NCI-H524 treated with DMSO at 0.1 percent for 48 hours (cell line): ENCODE measurements around the gene PPP4R2.
"Not testable (repeated sequence)": the region's sequence is repeated elsewhere in the genome, so short reads cannot be mapped to it uniquely, and the experiment has no call there.

ENCODE experiments used
- DNase-seq: peaks from one replicate; lab custom pipeline; 2025; lab: John Stamatoyannopoulos, UW

PPP4R2 gene

DNA sequence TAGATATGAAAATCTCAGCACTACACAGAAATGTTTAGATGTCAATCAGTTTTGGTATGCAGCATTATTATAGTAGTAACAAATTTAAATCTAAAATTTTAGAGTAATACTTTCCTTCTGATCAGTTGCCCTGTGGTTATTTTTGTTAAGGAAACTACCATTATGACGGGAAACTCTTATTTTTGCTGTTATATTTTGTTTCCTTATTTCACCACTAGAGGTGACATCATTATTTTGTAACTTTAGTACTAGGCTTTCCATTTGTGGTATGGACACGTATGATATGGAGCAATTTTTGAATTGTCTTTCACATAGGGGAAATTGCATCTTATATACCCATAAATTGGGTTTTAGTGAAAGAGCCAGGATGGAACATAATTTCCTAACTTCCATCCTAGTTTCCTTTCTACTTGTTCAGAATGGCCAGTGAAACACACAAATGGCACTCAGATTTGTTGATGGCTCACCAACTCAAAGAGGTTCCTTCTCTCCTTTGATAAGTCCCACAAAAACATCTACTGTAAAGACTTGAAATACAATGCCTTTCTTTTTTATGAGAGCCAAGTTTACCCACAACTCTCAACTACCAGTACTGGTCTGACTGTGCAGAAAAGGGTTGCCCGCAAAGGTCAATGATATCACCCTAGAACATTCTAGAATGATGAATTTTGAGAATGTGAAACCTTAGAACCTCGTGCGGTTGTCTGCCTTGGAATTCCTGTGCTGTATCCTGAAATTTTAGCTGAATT is 19.4 kb upstream of the PPP4R2 start:
- DNase-seq, result no peak

DNA sequence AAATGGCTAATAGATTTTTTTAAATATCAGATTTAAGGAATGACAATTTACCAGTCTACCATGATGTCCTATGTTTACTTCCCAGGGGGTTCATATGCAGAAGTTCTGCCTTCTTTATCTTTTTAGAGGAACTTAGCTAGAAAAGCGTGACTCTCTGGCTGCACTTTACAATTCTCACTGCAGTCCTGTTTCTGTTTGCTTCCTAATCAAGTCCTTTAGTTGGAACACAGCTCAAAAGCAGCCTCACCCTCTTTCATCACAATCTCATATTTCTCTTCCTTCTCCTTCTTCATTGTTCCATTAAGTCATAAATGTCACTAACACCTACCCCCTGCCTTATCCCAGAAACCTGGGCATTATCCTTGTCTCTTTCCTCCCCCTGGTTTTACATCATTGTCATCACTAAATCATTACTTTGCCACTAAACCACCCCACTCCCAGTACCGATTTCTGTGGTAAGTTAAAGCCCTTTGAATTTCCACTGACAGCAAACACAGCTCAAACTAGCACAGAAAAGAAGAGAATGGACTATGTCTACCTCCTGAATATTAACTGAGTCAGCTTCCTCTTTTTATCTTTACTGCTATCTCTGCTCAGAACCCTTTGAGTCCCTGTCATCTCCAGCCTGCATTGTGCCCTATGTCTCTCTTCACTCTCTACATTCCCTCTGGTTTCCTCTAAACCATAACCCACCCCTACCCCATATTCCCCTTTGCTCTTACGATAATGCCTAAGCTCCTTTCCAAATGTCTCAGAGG is 13.8 kb upstream of the PPP4R2 start:
- no peak for DNase-seq

DNA sequence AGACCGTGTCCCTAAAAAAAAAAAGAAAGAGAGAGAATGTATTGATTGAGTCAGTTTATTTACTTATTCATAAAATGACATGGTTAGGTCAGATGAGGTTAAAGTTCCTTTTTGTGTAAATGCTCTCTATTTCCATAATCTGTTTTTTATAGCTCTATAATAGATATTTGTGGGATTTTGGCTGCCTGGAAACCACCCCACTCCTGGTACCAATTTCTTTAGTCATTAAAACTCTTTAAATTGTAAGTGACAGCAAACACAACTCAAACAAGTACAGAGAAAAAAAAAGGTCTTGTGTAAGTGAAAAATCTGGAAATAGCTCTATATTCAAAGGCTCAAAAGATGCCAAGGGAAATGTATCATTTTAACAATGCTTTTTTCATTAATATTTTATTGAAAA is 11.0 kb upstream of the PPP4R2 start:
- DNase-seq, result no peak

DNA sequence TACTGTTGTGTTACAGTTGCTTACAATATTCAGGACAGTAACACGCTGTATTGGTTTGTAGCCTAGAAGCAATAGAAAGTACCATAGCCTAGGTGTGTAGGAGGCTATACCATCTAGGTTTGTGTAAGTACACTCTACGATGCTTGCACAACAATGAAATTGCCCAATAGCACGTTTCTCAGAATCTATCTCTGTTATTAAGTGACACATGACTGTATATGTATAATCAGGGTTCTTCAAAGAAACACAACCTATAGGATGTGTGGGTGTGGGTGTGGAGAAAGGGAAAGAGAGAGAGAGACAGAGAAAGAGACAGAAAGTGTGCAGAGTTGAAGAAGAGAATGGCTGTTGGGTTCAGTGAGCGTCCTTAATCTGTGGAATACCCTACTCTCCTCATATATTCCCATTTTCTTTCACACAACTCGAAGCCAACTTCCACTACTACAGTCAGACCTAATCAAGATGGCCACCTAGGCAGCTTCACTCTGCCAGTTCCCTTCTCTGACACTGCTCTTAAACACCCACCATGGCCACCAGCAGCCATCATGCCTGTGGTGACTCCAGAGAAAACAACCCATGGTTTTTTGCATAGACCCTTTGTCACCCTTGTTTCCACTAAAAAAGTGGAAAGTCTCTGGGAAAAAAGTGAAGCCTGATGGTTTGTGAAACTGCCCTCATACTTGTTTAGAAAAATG is 5.8 kb upstream of the PPP4R2 start:
- no peak for DNase-seq

DNA sequence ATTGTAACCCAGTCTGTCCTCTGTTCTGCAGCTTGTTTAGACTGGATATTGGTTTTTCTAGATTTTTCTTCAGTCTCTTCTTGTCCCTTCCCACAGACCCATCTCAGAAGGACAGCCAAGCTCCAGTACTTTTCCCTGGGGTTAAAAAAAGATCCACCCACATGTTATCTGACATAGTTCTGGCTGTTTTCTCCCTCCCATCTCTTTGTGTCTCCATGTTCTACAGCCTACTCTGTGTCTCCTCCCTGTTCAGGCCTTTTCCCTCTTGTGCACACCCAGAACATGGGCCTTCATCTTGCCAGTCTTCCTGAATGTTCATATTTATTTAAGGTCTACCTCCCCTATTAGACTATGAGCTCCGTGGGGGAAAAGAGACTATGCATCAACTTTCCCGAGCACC is 5.1 kb upstream of the PPP4R2 start:
- no peak for DNase-seq

DNA sequence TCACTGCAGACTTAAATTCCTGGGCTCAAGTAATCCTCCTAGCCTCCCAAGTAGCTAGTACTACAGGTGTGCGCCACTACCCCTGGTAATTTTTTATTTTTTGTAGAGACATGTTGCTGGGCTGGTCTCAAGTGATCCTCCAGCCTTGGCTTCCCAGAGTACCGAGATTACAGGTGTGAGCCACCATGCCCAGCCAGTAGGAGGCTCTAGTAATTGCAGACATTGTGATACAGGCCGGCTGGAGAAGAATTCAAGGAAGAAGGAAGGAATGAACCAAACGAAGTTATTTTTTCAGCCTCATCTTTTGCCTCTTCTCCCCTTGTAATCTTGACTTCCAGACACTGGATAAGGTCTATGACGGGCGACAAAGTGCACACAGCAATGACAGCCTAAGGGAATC is 3.2 kb upstream of the PPP4R2 start:
- DNase-seq, result no peak

DNA sequence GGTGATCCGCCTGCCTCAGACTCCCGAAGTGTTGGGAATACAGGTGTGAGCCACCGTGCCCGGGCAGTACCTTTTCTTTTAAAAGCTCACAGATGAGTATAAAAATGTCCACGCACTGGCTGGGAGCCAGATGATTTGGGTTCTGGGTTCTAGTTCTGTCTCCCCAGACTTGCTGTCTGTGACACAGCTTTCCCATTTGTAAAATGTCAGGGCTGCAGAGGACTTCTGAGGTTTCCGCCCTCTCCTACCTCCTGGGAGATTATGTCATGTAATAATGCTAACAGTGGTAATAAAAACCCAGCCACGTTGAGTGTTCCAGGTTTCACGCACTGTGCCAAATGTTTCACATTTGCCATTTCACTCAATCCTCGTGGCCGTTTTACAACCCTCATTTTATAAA is 1.3 kb upstream of the PPP4R2 start:
- no peak for DNase-seq

DNA sequence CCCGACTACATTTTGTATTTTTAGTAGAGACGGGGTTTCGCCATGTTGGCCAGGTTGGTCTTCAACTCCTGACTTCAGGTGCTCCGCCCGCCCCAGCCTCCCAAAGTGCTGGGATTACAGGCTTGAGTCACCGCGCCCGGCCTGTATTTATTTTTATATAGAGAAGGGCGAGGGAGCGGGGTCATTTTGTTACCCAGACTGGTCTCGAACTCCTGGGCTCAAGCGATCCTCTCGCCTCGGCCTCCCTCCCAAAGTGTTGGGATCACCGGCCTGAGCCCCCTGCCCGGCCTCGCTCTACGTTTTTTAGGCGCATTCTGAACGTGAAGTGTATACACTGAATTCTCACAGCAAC is 514 bp upstream of the PPP4R2 start:
- no peak for DNase-seq

DNA sequence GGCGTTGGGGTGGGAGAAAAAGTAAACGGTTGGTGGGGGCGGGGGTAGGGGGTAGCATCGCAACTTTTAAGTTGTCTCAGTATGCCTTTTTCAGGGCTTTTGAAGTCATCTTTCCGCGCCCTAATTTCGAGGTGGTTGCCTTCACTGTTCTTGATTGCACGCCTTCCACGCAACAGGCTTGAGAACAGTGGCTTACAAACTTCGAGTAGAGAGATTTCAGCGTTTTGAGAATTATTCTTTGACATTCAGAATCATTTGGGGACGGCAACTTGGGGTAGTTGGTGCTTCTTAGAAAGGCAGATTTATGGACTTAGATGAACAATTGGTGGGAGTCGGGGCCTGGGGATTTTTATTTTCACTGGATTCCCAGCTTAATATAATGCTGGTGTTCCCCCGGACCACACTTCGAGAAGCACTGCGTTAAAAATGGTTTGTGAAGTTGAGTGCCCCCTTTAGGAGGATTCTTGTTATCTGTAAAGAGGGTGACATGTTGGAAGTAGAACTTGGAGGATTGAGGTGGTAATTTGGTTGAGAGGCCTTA is 880 bp downstream of the PPP4R2 start:
- DNase-seq, result no peak

DNA sequence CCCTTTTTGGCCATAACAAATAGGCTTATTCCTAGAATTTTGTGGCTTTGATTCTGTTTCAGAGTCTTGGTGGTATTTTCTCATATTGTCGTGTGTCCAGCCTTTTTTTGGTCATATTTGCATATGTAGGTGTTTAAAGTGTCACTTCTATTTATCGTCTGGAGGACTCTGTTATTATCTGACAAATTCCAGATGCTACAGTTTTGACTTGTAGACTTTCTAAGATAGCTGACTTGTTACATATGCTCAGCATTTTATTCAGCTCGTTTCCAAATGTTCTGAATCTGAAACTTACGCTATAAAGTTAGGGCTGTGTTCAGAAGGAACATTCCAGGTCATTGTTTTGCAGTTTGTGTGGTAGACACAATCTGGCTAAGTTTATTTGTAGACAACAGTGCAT is 1.9 kb downstream of the PPP4R2 start:
- no peak for DNase-seq

DNA sequence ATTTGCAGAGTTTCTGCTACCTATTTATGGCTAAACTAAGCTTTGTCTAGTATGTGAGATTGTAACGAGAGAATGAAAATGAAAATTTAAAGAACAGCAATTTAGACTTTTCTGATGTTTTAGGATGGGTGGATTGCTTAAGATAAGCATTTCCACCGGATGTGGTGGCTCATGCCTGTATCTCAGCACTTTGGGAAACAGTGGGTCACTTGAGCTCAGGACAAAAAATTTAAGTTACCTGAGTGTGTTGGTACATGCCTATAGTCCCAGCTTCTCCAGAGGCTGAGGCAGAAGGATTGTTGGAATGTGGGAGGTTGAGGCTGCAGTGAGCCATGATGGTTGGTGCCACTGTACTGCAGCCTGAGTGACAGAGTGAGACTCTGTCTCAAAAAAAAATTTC is 3.3 kb downstream of the PPP4R2 start:
- no peak for DNase-seq

DNA sequence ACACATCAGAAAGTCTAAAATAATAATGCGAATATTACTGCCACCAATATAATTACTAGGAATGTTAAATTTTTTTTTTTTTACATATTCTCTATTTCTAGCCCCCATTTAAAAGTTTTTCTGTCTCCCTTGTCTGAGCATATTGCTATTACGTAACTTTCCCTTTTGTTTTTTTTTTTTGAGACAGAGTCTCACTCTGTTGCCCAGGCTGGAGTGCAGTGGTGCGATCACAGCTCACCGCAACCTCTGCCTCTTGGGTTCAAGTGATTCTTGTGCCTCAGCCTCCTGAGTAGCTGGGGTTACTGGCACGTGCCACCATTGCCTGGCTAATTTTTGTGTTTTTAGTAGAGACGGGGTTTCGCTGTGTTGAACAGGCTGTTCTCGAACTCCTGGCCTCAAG is 6.4 kb downstream of the PPP4R2 start:
- not testable (repeated sequence) for DNase-seq

DNA sequence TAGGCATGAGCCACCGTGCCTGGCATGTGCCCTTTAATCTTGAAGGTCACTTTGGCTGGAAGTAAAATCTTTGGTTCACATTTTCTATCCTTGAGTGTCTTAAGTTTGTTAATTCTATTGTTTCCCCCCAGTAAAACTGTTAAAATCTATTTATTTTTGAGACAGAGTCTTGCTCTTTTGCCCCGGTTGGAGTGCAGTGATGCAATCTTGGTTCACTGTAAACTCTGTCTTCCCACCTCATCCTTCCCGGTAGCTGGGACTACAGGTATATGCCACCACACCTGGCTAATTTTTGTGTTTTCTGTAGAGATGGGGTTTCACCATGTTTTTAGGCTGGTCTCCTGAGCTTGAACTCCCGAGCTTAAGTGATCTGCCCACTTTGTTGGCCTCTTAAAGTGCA is 7.7 kb downstream of the PPP4R2 start:
- DNase-seq, result no peak

DNA sequence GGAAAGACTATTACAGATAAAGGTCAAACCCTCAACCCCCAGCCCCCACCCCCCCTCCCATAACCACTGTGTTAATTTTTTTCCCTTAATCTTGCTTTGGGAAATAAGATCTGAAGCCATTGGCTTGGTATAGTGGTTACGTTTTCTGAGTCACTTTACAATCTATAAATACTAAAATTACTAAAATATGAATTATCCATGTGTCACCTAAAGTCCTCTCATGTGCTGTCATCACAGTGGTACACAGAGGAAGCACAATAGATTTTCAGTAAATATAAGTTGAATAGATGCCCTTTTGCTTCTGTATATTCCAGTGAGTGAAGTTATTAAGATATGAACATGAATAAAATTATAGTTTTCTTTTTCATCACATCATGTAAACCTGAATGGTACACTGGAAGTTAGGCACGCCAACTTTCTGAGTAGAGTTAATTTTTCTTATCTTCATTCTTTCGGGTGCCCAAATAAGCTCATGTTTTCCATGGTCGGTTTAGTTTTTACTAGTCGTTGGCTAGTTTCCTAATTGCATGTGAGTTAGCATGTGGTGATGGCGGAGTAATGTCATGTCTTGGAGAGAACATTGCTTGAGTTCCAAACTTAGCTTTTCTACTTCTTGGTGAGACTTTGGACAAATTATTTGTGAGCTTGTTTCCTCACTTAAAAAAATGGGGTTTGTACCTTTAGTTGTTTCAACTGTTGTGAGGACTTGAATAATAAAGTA is 11.5 kb downstream of the PPP4R2 start:
- DNase-seq, result no peak

DNA sequence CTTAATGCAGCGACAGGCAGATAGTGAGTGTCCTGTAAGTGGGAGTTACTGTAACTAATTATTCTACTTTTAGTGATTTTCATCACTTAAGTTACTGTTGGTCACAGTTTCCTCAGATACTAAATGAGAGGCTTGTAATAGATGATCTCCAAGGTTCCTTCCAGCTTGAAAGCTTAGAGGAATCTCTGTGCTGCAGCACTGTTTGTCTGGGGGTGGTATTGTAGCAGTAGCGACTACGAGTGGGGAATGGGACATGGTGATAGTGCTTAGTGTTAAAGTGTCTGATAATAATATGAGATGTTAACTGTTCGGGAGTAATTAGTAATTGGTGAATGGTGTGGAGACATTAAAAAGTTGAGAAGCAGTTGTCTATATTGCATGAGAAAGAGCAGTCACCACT is 12.4 kb downstream of the PPP4R2 start:
- DNase-seq, result no peak

DNA sequence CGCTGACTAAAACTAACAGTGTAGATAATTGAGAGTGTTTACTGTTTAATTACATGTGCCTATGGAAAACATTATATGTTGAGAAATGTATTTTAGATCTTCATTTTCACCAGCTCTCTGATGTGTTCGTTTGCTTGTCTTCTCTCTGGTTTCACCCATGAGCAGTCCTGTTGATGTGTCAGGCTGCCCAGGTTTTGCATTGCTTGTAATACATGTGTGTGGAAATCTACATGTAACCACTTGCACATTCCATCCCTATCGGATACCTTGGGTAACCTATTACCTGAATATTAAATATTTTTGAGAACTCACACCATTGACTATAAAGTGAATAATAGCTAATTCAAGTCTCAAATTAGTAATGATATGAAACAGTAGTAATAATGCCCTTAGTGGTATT is 13.1 kb downstream of the PPP4R2 start:
- DNase-seq, result no peak

DNA sequence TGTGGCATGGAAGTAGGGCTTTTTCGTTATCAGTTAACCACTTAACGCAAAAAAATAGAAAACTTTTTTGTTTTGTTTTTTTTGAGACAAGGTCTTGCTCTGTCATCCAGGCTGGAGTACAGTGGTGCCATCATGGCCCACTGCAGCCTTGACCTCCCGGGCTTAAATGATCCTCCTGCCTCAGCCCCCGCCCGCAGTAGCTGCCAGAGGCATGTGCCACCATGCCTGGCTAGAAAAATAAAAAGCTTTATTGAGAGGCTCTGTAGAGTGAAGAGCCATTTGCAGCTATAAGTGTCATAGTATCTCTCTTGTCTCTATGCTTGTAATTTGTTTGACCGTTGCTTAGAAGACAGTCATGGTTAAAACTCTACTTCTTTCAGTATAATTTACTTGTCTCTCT is 13.5 kb downstream of the PPP4R2 start:
- DNase-seq, result no peak

DNA sequence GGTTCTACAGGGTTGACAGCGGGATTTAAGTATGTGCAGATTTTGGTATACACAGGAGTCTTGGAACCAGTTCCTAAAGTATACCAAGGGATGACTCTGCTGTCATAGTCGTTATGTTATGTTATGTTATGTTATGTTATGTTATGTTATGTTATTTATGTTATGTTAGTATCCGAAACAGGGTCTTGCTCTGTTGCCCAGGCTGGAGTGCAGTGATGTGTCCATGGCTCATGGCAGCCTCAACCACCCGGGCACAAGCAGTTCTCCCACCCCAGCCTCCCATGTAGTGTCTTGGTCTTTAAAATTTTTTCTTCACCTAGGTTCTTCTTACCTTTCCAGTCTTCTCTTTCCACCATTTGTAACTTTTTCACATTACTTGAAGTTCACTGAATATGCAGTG is 21.7 kb downstream of the PPP4R2 start:
- DNase-seq, result no peak

DNA sequence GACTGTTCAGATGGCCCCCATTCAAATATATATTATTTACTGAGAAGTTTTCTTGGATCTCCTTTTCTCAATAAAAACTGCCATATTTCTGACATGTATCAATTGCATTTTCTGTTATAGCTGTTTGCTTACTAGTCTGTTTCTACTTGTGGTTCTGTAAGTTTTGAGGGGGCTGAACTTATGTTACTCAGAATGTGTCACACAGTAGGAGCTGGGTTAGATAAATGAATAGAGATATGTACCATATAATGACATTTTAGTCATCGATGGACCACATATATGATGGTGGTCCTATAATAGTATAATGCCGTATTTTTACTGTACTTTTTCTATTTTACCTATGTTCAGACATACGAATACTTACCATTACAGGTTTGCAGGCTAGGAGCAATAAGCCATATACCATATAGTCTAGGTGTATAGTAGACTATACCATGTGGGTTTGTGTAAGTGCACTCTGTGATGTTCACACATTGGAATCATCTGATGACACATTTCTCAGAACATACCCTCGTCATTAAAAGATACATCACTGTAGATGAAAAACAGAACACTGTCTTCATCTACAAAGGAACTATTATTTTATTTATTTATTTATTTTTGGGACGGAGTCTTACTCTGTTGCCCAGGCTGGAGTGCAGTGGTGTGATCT is 22.3 kb downstream of the PPP4R2 start:
- DNase-seq, result no peak

DNA sequence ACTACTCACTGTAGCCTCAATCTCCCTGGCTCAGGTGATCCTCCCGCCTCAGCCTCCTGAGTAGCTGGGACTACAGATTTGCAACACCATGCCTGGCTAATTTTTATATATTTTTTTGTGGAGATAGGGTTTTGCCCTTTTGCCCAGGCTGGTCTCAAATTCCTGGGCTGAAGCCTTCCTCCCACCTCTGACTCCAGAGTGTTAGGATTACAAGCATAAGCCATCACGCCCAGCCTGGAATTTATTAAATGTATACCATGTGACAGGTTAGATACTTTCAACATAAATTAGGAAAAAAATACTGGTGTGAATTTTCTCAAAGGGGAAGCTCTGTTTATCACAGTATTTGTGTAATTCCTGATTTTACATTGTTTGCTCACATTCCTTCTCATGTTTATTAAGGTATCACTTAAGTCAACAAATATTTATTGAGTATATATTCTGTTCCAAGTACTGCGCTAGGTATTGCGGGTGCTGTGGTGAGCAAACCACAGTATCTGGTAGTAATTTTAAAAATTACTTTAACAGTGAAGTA is 24.8 kb downstream of the PPP4R2 start:
- no peak for DNase-seq

DNA sequence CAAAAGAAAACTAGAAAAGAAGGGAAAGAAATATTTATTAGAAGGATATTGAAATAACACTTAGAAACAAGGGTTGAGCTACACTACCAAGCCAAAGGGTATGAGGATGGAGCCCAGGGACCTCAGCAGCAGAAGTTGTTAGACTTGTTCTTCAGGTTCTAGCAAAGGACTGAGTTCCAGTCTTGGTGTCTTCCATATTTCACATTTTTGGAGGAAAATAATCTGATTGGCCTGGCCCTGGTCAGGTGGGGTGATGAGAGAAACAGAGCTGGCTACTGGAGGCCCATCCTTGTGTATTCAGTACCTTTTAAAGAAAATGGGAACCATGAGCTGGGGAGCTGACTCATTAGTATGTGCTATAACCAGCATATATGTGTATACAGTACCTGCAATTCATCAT is 28.2 kb downstream of the PPP4R2 start:
- no peak for DNase-seq
